Stimulated activated CD8-positive, alpha-beta memory T cell treated with anti-CD3 and anti-CD28 coated beads, Interleukin-7, amount 100 ng/mL, for 48 hours (primary cell): Measurements from ENCODE around the gene HTT-AS.
"Not testable (repeated sequence)": the region's sequence is repeated elsewhere in the genome, so short reads cannot be mapped to it uniquely, and the experiment has no call there.

Source experiments
- DNase-seq, 2 donors: peaks; one replicate each; pipeline ENCODE4 v3.0.0-alpha.2; 2020; ENCODE audit warnings: low read depth in 1 of 2; ENCODE audit errors: extremely low read depth in 1 of 2

Gene HTT-AS

GRCh38 chr4:3054169-3054759 lies 20.1 kb downstream of the HTT-AS start:
- no peak for DNase-seq

GRCh38 chr4:3051141-3051897 lies 23.0 kb downstream of the HTT-AS start:
- DNase-seq: not testable (repeated sequence)

GRCh38 chr4:3047464-3048286 lies 26.7 kb downstream of the HTT-AS start:
- peak; percentile 71 to 81 for DNase-seq

- no peak for DNase-seq
Observed at GRCh38 chr4:3046623-3047022, 27.7 kb downstream of the HTT-AS start.

GRCh38 chr4:3046162-3046561 lies 28.2 kb downstream of the HTT-AS start:
- no peak for DNase-seq

DNA sequence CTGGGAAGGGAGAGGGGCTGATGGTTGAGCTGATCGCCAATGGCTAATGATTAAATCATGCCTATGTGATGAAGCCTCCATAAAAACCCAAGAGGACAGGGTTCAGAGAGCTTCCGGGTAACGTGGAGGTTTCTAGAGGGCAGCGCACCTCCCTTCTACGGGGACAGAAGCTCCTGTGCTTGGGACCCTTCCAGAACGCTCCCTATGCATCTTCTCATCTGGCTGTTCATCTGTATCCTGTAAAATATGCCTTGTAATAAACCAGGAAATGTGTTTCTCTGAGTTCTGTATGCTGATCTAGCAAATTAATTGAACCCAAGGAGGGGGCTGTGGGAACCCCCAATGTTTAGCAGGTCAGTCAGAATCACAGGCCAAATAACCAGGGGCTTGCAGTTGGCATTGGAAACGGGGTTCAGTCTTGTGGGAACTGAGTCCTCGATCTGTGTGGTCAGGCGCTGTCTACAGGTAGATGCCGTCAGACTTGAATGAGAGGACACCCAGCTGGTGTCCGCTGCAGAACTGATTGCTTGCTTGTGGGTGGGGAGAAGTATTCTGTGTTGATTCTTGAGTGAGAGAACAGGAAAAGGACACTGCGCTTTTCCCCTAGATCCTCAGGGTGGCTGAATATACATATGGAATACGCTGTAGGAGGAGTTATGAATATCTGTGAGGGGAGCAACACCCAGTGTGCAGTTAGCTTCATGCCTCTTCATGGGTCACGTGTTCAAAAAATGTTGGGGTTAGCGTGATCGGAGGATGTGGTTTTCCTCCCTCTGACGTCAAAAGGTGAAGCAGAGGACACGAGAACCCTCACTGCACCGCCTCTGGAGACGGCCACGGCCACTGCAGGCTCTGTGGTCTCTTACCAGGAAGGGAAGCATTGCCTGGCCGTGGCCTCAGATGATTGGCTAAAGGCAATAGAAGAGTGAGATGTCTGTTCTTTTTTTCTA lies 29.2 kb downstream of the HTT-AS start:
- peak; percentile 41 to 73 for DNase-seq

DNA sequence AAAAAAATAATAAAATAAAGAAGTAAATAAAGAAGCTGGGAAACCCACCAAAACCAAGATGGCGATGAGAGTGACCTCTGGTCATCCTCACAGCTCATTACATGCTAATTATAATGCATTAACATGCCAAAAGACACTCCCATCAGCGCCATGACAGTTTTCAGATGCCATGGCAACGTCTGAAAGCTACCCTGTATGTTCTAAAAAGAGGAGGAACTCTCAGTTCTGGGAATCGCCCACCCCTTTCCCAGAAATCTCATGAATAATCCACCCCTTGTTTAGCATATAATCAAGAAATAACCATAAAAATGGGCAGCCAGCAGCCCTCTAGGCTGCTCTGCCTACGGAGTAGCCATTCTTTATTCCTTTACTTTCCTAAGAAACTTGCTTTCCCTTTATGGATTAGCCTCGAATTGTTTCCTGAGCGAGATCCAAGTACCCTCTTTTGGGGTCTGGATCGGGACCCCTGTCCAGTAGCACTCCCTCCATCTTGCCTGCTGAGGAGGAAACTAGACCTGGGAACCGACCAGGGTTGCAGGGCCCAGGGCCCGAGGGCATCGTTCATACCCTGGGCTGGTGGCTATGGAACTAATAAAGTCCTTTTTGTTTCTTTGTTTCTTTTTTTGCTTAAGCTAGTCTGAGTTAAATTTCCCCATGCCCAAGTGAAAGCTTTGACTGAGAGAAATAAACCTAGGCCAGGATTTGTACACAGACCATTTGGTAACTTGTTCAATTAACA lies 30.9 kb downstream of the HTT-AS start:
- DNase-seq: no peak

DNA sequence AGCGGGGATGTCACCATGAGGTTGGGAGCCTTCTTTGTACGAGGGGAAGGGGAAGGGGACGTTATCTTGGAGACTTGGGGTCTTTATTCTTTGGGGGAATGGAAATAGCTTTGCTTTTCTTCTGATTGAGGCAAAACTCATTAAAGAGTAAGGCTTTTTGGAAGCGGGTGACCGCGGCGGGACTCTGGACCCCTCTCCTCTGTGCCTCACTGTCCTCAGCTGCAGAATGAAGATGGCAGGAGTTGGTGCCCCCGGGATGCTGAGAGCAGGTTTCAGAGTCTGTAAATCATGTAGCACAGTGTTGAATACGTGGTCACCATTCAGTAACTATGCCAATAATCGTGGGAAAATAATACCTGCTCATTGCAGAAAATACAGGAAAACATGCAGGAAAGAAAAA lies 32.1 kb downstream of the HTT-AS start:
- DNase-seq: no peak

- peak in 1 of 2 donors; percentile 4 for DNase-seq
Observed at GRCh38 chr4:3041192-3042142, 32.9 kb downstream of the HTT-AS start.

GRCh38 chr4:3040452-3041191 lies 33.7 kb downstream of the HTT-AS start:
- DNase-seq: no peak

GRCh38 chr4:3039706-3040366 lies 34.5 kb downstream of the HTT-AS start:
- no peak for DNase-seq

- no peak for DNase-seq
Observed at GRCh38 chr4:3037957-3038461, 36.3 kb downstream of the HTT-AS start.

DNA sequence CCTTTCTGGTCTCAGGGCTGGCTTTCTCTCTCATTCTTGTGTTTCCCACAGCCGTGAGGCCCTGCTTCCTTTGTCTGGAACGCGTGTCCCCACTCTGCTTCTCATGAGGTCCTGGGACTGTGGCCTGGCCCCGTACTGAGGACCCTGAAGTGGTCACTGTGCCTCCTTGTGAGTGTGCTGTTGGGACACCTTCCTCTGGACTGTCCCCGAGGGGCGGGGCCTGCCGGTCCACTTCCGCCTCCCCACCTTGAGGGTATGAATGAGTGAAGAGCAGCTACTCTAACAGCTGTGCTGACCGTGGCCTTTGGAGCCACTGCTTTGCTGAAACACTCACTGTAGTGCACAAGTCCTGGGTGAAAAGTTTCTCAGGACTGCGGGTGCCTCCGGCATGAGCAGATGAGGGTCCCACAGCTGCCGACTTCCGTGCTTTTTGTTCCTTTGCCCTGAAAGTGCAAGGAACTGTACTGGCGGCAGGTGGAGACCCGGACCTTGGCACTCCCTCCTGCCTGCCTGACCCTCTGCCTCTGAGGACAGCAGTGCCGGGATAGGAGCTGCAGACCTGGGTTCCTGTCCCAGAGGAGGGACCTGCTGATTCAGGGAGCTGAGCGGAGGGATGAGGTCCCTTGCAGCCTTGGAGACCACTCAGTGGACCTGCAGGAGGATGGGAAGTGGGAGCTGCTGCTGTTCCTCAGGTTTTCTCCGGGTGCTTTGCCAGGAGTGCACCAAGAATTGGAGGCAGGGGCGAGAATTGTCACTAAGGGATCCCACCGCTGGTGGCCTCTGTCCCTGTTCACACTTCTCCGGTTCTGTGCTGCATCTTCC lies 38.0 kb downstream of the HTT-AS start:
- no peak for DNase-seq

DNA sequence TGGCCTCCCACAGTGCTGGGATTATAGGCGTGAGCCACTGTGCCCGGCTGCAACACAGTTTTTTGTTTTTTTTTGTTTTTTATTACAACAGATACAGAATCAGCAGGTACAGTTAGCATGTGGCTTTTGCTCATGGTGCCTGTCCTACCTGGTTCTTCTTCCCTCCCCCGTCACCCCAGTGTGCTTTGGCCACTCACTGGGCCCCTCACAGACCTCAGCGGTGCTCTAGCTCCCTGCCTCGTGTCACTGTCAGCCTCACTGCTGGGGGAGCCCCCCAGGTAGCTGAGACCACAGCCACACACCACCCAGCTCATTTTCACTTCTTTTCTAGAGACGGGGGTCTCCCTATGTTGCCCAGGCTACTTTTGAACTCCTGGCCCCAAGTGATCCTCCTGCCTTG lies 38.7 kb downstream of the HTT-AS start:
- DNase-seq: no peak

DNA sequence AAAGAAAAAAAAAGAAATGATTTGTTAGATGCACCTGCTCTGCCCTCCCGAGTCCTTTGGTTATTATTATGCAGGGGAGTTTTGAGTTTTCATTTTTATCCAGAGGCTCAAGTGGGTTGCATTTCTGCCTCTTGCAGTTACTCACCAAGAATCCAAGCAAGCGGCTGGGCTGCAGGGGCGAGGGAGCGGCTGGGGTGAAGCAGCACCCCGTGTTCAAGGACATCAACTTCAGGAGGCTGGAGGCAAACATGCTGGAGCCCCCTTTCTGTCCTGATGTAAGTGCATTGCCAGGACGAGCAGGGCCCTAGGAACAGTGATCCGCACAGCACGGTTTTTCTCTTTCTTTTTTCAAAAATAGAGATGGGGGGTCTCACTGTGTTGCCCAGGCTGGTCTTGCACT lies 39.1 kb downstream of the HTT-AS start:
- DNase-seq: no peak

GRCh38 chr4:3034231-3034630 lies 40.1 kb downstream of the HTT-AS start:
- no peak for DNase-seq
